WTC11 (cell line): Measurements from ENCODE around the gene REL. TPM values are rescaled to one million over a fixed set of nuclear protein-coding genes. Genes with fewer than 3 reads are reported as not detected.

Experiments used
- ATAC-seq: fragments of 200-7000 bp; cut with Tn5 transposase; 2 replicates; pipeline ENCODE4 v1.10.0; 2021; ENCODE audit warnings: mild to moderate bottlenecking, moderate library complexity
- CTCF ChIA-PET: fragments of 300-600 bp; sonication (Branson Sonifier 250); formaldehyde crosslinking; loops from one replicate; lab custom pipeline; 2021; ENCODE audit warnings: antibody characterized with exemption; lab: Charles Lee
- POLR2A ChIA-PET: fragments of 350-600 bp; sonication (Branson Sonifier 250); formaldehyde crosslinking; loops from one replicate; lab custom pipeline; 2021; ENCODE audit warnings: antibody characterized with exemption; lab: Charles Lee
- DNase-seq: peaks from one replicate; pipeline ENCODE4 v3.0.0; 2021; ENCODE audit warnings: low spot score
- H3K27ac Mint-ChIP-seq: 2 replicates; pipeline ENCODE4 v1.8.0; 2021; ENCODE audit warnings: mixed read lengths
- H3K27me3 Mint-ChIP-seq: 2 replicates; pipeline ENCODE4 v1.8.0; 2021; ENCODE audit warnings: low read depth, mild to moderate bottlenecking, moderate library complexity, mixed read lengths
- H3K36me3 Mint-ChIP-seq: 2 replicates; pipeline ENCODE4 v1.8.0; 2021; ENCODE audit warnings: mixed read lengths
- H3K4me1 Mint-ChIP-seq: 2 replicates; pipeline ENCODE4 v1.8.0; 2022; ENCODE audit warnings: mixed read lengths
- H3K4me3 Mint-ChIP-seq: 2 replicates; pipeline ENCODE4 v1.8.0; 2021; ENCODE audit warnings: mild to moderate bottlenecking, moderate library complexity, mixed read lengths
- H3K9me3 Mint-ChIP-seq: 2 replicates; pipeline ENCODE4 v1.8.0; 2021; ENCODE audit warnings: mixed read lengths
- ATF1 ChIP-seq: sonication (generic); formaldehyde crosslinking; IDR thresholded peaks from 2 replicates; pipeline ENCODE4 v1.8.1; 2023; ENCODE audit warnings: mild to moderate bottlenecking, moderate library complexity, missing genetic modification reagents
- ATF2 ChIP-seq: sonication (generic); formaldehyde crosslinking; IDR thresholded peaks from 2 replicates; pipeline ENCODE4 v1.8.1; 2022; ENCODE audit warnings: low read depth, missing genetic modification reagents, borderline replicate concordance
- ATF3 ChIP-seq: sonication (generic); formaldehyde crosslinking; conservative IDR thresholded peaks from 2 replicates; pipeline ENCODE4 v1.8.1; 2022; ENCODE audit warnings: mild to moderate bottlenecking, missing genetic modification reagents
- CREB1 ChIP-seq: sonication (generic); formaldehyde crosslinking; IDR thresholded peaks from 2 replicates; pipeline ENCODE4 v1.8.0; 2023; ENCODE audit warnings: mild to moderate bottlenecking, missing genetic modification reagents
- CTCF ChIP-seq: fragments of 200-600 bp; IDR thresholded peaks from 2 replicates; pipeline ENCODE4 v1.8.0; 2022; ENCODE audit warnings: antibody characterized with exemption
- E2F1 ChIP-seq: sonication (generic); formaldehyde crosslinking; IDR thresholded peaks from 2 replicates; pipeline ENCODE4 v1.8.0; 2022; ENCODE audit warnings: mild to moderate bottlenecking, missing genetic modification reagents
- FOXJ3 ChIP-seq: sonication (generic); formaldehyde crosslinking; IDR thresholded peaks from 2 replicates; pipeline ENCODE4 v1.9.0; 2021; ENCODE audit warnings: missing genetic modification reagents, mild to moderate bottlenecking, borderline replicate concordance
- FOXP1 ChIP-seq: sonication (generic); formaldehyde crosslinking; IDR thresholded peaks from 2 replicates; pipeline ENCODE4 v1.8.0; 2022; ENCODE audit warnings: missing genetic modification reagents, mild to moderate bottlenecking, moderate library complexity, borderline replicate concordance
- FOXP4 ChIP-seq: sonication (generic); formaldehyde crosslinking; IDR thresholded peaks from 2 replicates; pipeline ENCODE4 v1.8.0; 2022; ENCODE audit warnings: mild to moderate bottlenecking, missing genetic modification reagents
- GRHL2 ChIP-seq: fragments of 250-450 bp; sonication (Bioruptor Pico); IDR thresholded peaks from 2 replicates; pipeline ENCODE4 v1.8.0; 2022; ENCODE audit warnings: mild to moderate bottlenecking, moderate library complexity; ENCODE audit not compliant: insufficient replicate concordance, severe bottlenecking
- JUN ChIP-seq: sonication (generic); formaldehyde crosslinking; IDR thresholded peaks from 2 replicates; pipeline ENCODE4 v1.8.0; 2023; ENCODE audit warnings: mild to moderate bottlenecking, missing genetic modification reagents
- KAT7 ChIP-seq: sonication (generic); formaldehyde crosslinking; IDR thresholded peaks from 2 replicates; pipeline ENCODE4 v1.8.1; 2023; ENCODE audit warnings: missing genetic modification reagents, mild to moderate bottlenecking, borderline replicate concordance
- NFATC4 ChIP-seq: fragments of 250-450 bp; sonication (Bioruptor Pico); IDR thresholded peaks from 2 replicates; pipeline ENCODE4 v1.9.0; 2021; ENCODE audit warnings: mild to moderate bottlenecking
- NR1H2 ChIP-seq: sonication (generic); formaldehyde crosslinking; IDR thresholded peaks from 2 replicates; pipeline ENCODE4 v1.9.0; 2021; ENCODE audit warnings: mild to moderate bottlenecking, moderate library complexity, missing genetic modification reagents
- SP1 ChIP-seq: sonication (generic); formaldehyde crosslinking; conservative IDR thresholded peaks from 2 replicates; pipeline ENCODE4 v1.8.1; 2022; ENCODE audit warnings: missing genetic modification reagents
- TCF7 ChIP-seq: sonication (generic); formaldehyde crosslinking; IDR thresholded peaks from 2 replicates; pipeline ENCODE4 v1.8.0; 2022; ENCODE audit warnings: mild to moderate bottlenecking, low read depth, missing genetic modification reagents, moderate library complexity
- ZNF219 ChIP-seq: sonication (generic); formaldehyde crosslinking; IDR thresholded peaks from 2 replicates; pipeline ENCODE4 v1.8.0; 2023; ENCODE audit warnings: missing genetic modification reagents, mild to moderate bottlenecking, borderline replicate concordance
- ZNF281 ChIP-seq: sonication (generic); formaldehyde crosslinking; IDR thresholded peaks from 2 replicates; pipeline ENCODE4 v1.8.0; 2023; ENCODE audit warnings: mild to moderate bottlenecking, missing genetic modification reagents
- ZNF671 ChIP-seq: fragments of 250-450 bp; sonication (Bioruptor Pico); IDR thresholded peaks from 2 replicates; pipeline ENCODE4 v1.8.0; 2021; ENCODE audit warnings: mild to moderate bottlenecking
- total RNA-seq: library from RNA; stranded (reverse); gene quantifications from 3 replicates; pipeline ENCODE4 v1.2.3, GENCODE V29; 2021

Gene REL
- total RNA-seq, 1 experiment from 2014 or later = 8.4 TPM

GRCh38 chr2:60906395-60906794 is 25.0 kb downstream of the REL start (continued):
- TF ChIP-seq JUN (CRISPR knock-in tag) (no peak), KAT7 (CRISPR knock-in tag) (no peak), ATF2 (CRISPR knock-in tag) (no peak), TCF7 (no peak), ATF1 (CRISPR knock-in tag) (no peak)

- H3K4me3 Mint-ChIP-seq = no peak overlapping the region
- no peak overlapping the region for H3K27ac Mint-ChIP-seq
- ChIA-PET CTCF (no interaction called here), POLR2A (no interaction called here)
- DNase-seq = no peak
- peaks cover 3% of the 10 kb centered on the region; the same call in 1 of the 2 replicates for H3K9me3 Mint-ChIP-seq
- no peaks in the 10 kb centered on the region for H3K27me3 Mint-ChIP-seq
- no peak for TF ChIP-seq GRHL2 (CRISPR knock-in tag)
- TF ChIP-seq ZNF281 (CRISPR knock-in tag) = no peak
- TF ChIP-seq FOXP1 (CRISPR knock-in tag) = no peak
- TF ChIP-seq NR1H2 = no peak
- no peak for TF ChIP-seq E2F1 (CRISPR knock-in tag)
- TF ChIP-seq CTCF = no peak
- no peak for TF ChIP-seq FOXP4 (CRISPR knock-in tag)
- no peak for TF ChIP-seq ZNF219 (CRISPR knock-in tag)
- TF ChIP-seq NFATC4 = no peak
- TF ChIP-seq SP1 (CRISPR knock-in tag) = no peak
- no peak for TF ChIP-seq CREB1 (CRISPR knock-in tag)
- TF ChIP-seq ZNF671 (CRISPR knock-in tag) = no peak
- TF ChIP-seq FOXJ3 = no peak
- TF ChIP-seq ATF3 (CRISPR knock-in tag) = no peak
- TF ChIP-seq, all 79 proteins: peak for 0
- no peak for ATAC-seq
- no peaks in the 10 kb centered on the region; the same call in 1 of the 2 replicates for H3K4me1 Mint-ChIP-seq
- H3K36me3 Mint-ChIP-seq = no peaks in the 10 kb centered on the region
Observed at GRCh38 chr2:60907329-60907728, 26.0 kb downstream of the REL start.
